K562 (cell line): Measurements from ENCODE around the gene NMNAT2. TPM values are rescaled to one million over a fixed set of nuclear protein-coding genes. Genes with fewer than 3 reads are reported as not detected.

Experiments
- ATAC-seq: fragments of 200-7000 bp; cut with Tn5 transposase; 3 replicates; pipeline ENCODE4 v1.9.1; 2020; ENCODE audit warnings: moderate library complexity
- BruUV-seq: library from RNA; stranded (reverse); fragments of 400-500 nt; replicated peaks from 2 replicates; lab custom pipeline; 2021; lab: Mats Ljungman, UMichigan
- CTCF ChIA-PET: fragments of 300-600 bp; formaldehyde crosslinking; extraction: SDS; loops from one replicate; lab custom pipeline; 2021; ENCODE audit warnings: low intra/inter-chr PET ratio; lab: Yijun Ruan, JAX
- POLR2A ChIA-PET: fragments of 300-600, 350-650 bp; sonication (Branson Sonifier 250); formaldehyde crosslinking; extraction: SDS; loops from one replicate; lab custom pipeline; 2021; ENCODE audit warnings: antibody characterized with exemption, inconsistent platforms; lab: Yijun Ruan, JAX
- DNase-seq, 4 experiments: peaks; one replicate each; pipeline versions ENCODE4 v3.0.0 to v3.0.0-alpha.2; 2011 to 2018; ENCODE audit warnings: low spot score in 3 of 4, mixed read lengths in 3 of 4; ENCODE audit errors: extremely low read depth in 1 of 4
- FAIRE-seq: peaks from 2 replicates; lab custom pipeline; 2011; peaks lifted over from hg19 to GRCh38; lab: Jason Lieb, UNC
- H2AFZ ChIP-seq: 2 replicates; pipeline ENCODE4 v1.6.0; 2011; ENCODE audit warnings: low read depth, low read length, control low read depth, inconsistent platforms
- H3K27ac ChIP-seq: fragments of 200-600 bp; 3 replicates; pipeline ENCODE4 v1.8.0; 2011; ENCODE audit warnings: low read depth, mild to moderate bottlenecking, control low read depth, inconsistent platforms, low read length, moderate library complexity, mixed read lengths; ENCODE audit errors: extremely low read depth
- H3K27me3 ChIP-seq, 2 experiments: fragments of 300-600 bp in 1 of 2; 2 replicates in 1 of 2; 3 replicates in 1 of 2; pipeline versions ENCODE4 v1.6.0 to v1.8.0; 2011; ENCODE audit warnings: inconsistent platforms in 2 of 2, low read length in 2 of 2, mild to moderate bottlenecking in 1 of 2, mixed read lengths in 1 of 2, moderate library complexity in 1 of 2; ENCODE audit not compliant: control insufficient read depth in 2 of 2, insufficient read depth in 2 of 2
- H3K36me3 ChIP-seq: fragments of 300-600 bp; 3 replicates; pipeline ENCODE4 v1.8.0; 2011; ENCODE audit warnings: mild to moderate bottlenecking, low read length, inconsistent platforms; ENCODE audit not compliant: control insufficient read depth, insufficient read depth
- H3K4me1 ChIP-seq, 2 experiments: fragments of 200-600 bp in 1 of 2; replicated peaks in 1 of 2; 2 replicates in 1 of 2; 3 replicates in 1 of 2; pipeline versions ENCODE4 v1.5.1 to v1.8.0; 2011; ENCODE audit warnings: inconsistent platforms in 2 of 2, low read length in 2 of 2, mild to moderate bottlenecking in 1 of 2, mixed read lengths in 1 of 2, moderate library complexity in 1 of 2; ENCODE audit not compliant: control insufficient read depth in 2 of 2, insufficient read depth in 2 of 2
- H3K4me2 ChIP-seq: 2 replicates; pipeline ENCODE4 v1.6.1; 2011; ENCODE audit warnings: low read length, control low read depth, inconsistent platforms, mixed read lengths; ENCODE audit not compliant: insufficient read depth
- H3K4me3 ChIP-seq: fragments of 200-600 bp; sonication (generic), shearing (Covaris generic); 2 replicates; pipeline ENCODE4 v1.5.1; 2016; ENCODE audit warnings: control low read depth, inconsistent platforms
- H3K79me2 ChIP-seq: fragments of 200-600 bp; 3 replicates; pipeline ENCODE4 v1.8.0; 2011; ENCODE audit warnings: low read length, inconsistent platforms; ENCODE audit not compliant: control insufficient read depth, insufficient read depth
- H3K9ac ChIP-seq, 2 experiments: 2 replicates each; pipeline versions ENCODE4 v1.6.0 to v1.6.1; 2011; ENCODE audit warnings: low read depth in 2 of 2, low read length in 2 of 2, control low read depth in 1 of 2, inconsistent platforms in 1 of 2, mild to moderate bottlenecking in 1 of 2, mixed read lengths in 1 of 2; ENCODE audit not compliant: insufficient read depth in 1 of 2
- H3K9me1 ChIP-seq: one replicate; pipeline ENCODE4 v1.6.0; 2011; ENCODE audit warnings: inconsistent platforms, mild to moderate bottlenecking, low read length, moderate library complexity; ENCODE audit not compliant: control insufficient read depth, insufficient read depth
- H3K9me3 ChIP-seq: replicated peaks from 2 replicates; pipeline ENCODE4 v1.5.1; 2011; ENCODE audit warnings: low read depth, low read length, inconsistent platforms; ENCODE audit not compliant: control insufficient read depth, insufficient read depth
- H4K20me1 ChIP-seq: replicated peaks from 2 replicates; pipeline ENCODE4 v1.6.1; 2011; ENCODE audit warnings: low read length, inconsistent platforms, mixed read lengths; ENCODE audit not compliant: control insufficient read depth, insufficient read depth
- GATAD2A ChIP-seq: fragments of 450-650 bp; IDR thresholded peaks from 2 replicates; pipeline ENCODE4 v1.6.1; 2017
- LCOR ChIP-seq: sonication (generic); formaldehyde crosslinking; IDR thresholded peaks from 2 replicates; pipeline ENCODE4 v1.8.0; 2022; ENCODE audit warnings: mild to moderate bottlenecking, missing genetic modification reagents
- RBM22 ChIP-seq: fragments of 200-400 bp; formaldehyde crosslinking; IDR thresholded peaks from 2 replicates; pipeline ENCODE4 v1.6.1; 2018; ENCODE audit warnings: low read length, low read depth; ENCODE audit not compliant: poor library complexity, severe bottlenecking
- WGBS: fragments of 100-300 bp; shearing (Covaris generic); methylation state at CpG from one replicate; pipeline ENCODE4 v1.1.6; 2016; ENCODE audit warnings: low coverage, mixed read lengths; ENCODE audit not compliant: insufficient coverage; ENCODE audit errors: missing lambda C conversion rate; 5-methylcytosine and 5-hydroxymethylcytosine counted together
- in situ Hi-C: fragments of 300-500 bp; cut with MboI; formaldehyde crosslinking; loops from 4 replicates; pipeline ENCODE4 v1.15.0; 2018; ENCODE audit warnings: inconsistent platforms, mixed read lengths
- intact Hi-C: fragments of 100-400 bp; cut with micrococcal nuclease; formaldehyde crosslinking; loops from 2 replicates; pipeline ENCODE4 v1.14.2; 2022
- polyA plus RNA-seq, 8 experiments: library from polyadenylated mRNA; depleted of rRNA in 4 of 8; stranded (reverse) in 5 of 8; unstranded in 3 of 8; fragments of >200 nt; fragmentation: Nextera tagmentation in 2 of 8; fragmentation: Illumina TruSeq in 1 of 8; extraction: Ambion mirVana in 2 of 8; extraction: Trizol in 1 of 8; gene quantifications; 2 replicates each; pipeline versions ENCODE4 v1.2.1 to v1.2.3, GENCODE V29; 2011 to 2014; ENCODE audit warnings: inconsistent platforms in 1 of 8, missing spikeins in 1 of 8
- total RNA-seq, 7 experiments: library from RNA; depleted of rRNA in 6 of 7; stranded (reverse); fragments of >200 nt in 6 of 7; fragmentation: Illumina TruSeq in 2 of 7; extraction: Trizol in 2 of 7; gene quantifications; 2 replicates each; pipeline versions ENCODE4 v1.2.1 to v1.2.3, GENCODE V29; 2011 to 2021; ENCODE audit warnings: low replicate concordance in 1 of 7
- TF ChIP-seq, protein P1 (sequence below): sonication (generic); formaldehyde crosslinking; IDR thresholded peaks from 2 replicates; pipeline ENCODE4 v1.8.0; 2022; ENCODE audit warnings: mild to moderate bottlenecking, missing genetic modification reagents
- TF ChIP-seq, protein P2 (sequence below): fragments of 450-650 bp; IDR thresholded peaks from 2 replicates; pipeline ENCODE4 v1.6.1; 2017; ENCODE audit warnings: mild to moderate bottlenecking, moderate library complexity

NMNAT2 gene
- total and polyA plus RNA-seq, 9 of the 15 experiments (the other 6 are each of a cell fraction or from before 2014, with no cell fraction given): not detected

DNA sequence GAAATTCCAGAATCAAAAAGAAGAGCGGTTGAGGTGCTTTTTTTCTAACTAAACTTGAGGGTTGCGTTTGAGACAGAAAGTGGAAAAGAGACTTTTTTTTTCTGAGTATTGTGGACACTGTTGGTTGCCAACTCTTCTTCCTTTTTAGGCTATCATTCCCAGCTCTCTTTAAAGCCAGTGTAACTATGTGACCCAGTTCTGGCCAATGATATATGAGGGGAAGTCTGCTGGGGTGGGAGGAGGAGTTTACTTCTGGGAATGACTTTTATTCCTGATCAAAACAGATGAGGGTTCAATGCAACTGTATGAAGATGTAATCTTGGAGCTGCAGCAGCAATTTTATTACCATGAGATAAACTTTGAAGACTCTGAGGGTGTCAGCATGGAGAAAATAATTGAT, 17.3 kb upstream of the NMNAT2 start:
- no peaks in the 10 kb centered on the region for H3K9me3 ChIP-seq
- ATAC-seq (no peak), FAIRE-seq (no peak), DNase-seq (no peak)
- CTCF ChIA-PET: no interaction called here
- no peaks in the 10 kb centered on the region for H3K9me1 ChIP-seq
- no peak overlapping the region for H3K9ac ChIP-seq
- 0 out of 2 replicates have a peak, but pooled peaks cover 4% of the 10 kb centered on the region for H4K20me1 ChIP-seq
- no peaks in the 10 kb centered on the region for H3K36me3 ChIP-seq
- H3K27ac ChIP-seq: no peak overlapping the region
- H3K79me2 ChIP-seq: no peaks in the 10 kb centered on the region
- intact Hi-C loops: no loop called here
- H2AFZ ChIP-seq: no peak overlapping the region
- 9% methylated on average over 2 of the region's 2 CpGs for WGBS
- TF ChIP-seq, protein P1, sequence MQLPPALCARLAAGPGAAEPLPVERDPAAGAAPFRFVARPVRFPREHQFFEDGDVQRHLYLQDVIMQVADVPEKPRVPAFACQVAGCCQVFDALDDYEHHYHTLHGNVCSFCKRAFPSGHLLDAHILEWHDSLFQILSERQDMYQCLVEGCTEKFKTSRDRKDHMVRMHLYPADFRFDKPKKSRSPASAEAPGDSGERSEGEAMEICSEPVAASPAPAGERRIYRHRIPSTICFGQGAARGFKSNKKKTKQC (CRISPR knock-in tag): no peak
- no peak for TF ChIP-seq RBM22
- TF ChIP-seq, protein P2, sequence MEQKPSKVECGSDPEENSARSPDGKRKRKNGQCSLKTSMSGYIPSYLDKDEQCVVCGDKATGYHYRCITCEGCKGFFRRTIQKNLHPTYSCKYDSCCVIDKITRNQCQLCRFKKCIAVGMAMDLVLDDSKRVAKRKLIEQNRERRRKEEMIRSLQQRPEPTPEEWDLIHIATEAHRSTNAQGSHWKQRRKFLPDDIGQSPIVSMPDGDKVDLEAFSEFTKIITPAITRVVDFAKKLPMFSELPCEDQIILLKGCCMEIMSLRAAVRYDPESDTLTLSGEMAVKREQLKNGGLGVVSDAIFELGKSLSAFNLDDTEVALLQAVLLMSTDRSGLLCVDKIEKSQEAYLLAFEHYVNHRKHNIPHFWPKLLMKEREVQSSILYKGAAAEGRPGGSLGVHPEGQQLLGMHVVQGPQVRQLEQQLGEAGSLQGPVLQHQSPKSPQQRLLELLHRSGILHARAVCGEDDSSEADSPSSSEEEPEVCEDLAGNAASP: no peak
- POLR2A ChIA-PET: no interaction called here
- no peaks in the 10 kb centered on the region for H3K4me1 ChIP-seq
- in situ Hi-C loops: no loop called here
- peaks cover 8 to 16% of the 10 kb centered on the region in 2 experiments; a peak in 4 of 5 replicates for H3K27me3 ChIP-seq
- no peak overlapping the region for H3K4me2 ChIP-seq
- no peak overlapping the region for H3K4me3 ChIP-seq
- BruUV-seq: no TSS peak

DNA sequence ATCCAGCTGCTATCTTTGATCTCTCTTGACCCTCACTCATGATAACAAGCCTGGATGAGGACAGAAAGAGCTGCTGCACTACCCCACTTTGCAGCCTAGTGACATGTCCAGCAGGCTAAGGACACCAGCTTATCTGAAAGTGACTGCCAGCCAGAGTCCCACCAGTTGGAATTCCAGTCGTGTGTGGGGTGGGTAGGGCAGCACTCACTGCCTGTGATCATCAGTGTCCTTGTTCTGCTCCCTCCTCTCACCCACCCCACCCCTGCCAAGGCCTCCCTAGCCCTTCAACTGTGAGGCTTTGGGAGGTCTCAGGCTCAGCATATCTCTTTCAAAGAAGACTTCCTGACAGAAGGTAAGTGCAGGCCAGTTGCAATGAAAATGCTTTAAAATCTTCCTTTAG, 15.5 kb upstream of the NMNAT2 start:
- Histone ChIP-seq H3K27ac (no peak overlapping the region), H2AFZ (no peak overlapping the region), H3K27me3 (peaks cover 8 to 16% of the 10 kb centered on the region in 2 experiments; a peak in 4 of 5 replicates)
- FAIRE-seq (no peak), ATAC-seq (no peak)
- in situ Hi-C loops: no loop called here
- BruUV-seq: no TSS peak
- TF ChIP-seq GATAD2A (no peak), LCOR (no peak)
- TF ChIP-seq, all 486 proteins: peak for 0
- no peaks in the 10 kb centered on the region for H3K9me1 ChIP-seq
- POLR2A ChIA-PET: no interaction called here
- H4K20me1 ChIP-seq: 0 out of 2 replicates have a peak, but pooled peaks cover 4% of the 10 kb centered on the region
- no peak overlapping the region for H3K9ac ChIP-seq
- H3K36me3 ChIP-seq: no peaks in the 10 kb centered on the region
- DNase-seq: no peak
- H3K79me2 ChIP-seq: no peaks in the 10 kb centered on the region
- H3K4me2 ChIP-seq: no peak overlapping the region
- no peaks in the 10 kb centered on the region for H3K4me1 ChIP-seq
- H3K4me3 ChIP-seq: no peak overlapping the region
- CTCF ChIA-PET: no interaction called here
- intact Hi-C loops: no loop called here
- WGBS: 0% methylated on average over 1 of the region's 1 CpG
- H3K9me3 ChIP-seq: no peaks in the 10 kb centered on the region
